ENCODE results near the gene MC5R.

- TF ChIP-seq CTCF (IDR thresholded peaks at IDR 0.05; ENCODE audit: low read depth, low read length) (no peak), MAX (IDR thresholded peaks at IDR 0.05; ENCODE audit: low read depth, low read length) (no peak), POLR2A (IDR thresholded peaks at IDR 0.05; ENCODE audit: extremely low read depth, insufficient read length) (no peak)
These were observed 44.7 kb downstream of the MC5R start for GRCh38 chr18:13868501-13869271.

All from NB4 (cell line).